Inflammatory macrophage treated with lipopolysaccharide for 1 hour (primary cell): ENCODE measurements around the gene PCBP3.
"Not testable (repeated sequence)": the region's sequence is repeated elsewhere in the genome, so short reads cannot be mapped to it uniquely, and the experiment has no call there.

Source experiments
- DNase-seq, 2 donors: peaks; one replicate each; pipeline ENCODE4 v3.0.0-alpha.2; 2020 to 2022

The PCBP3 gene

DNA sequence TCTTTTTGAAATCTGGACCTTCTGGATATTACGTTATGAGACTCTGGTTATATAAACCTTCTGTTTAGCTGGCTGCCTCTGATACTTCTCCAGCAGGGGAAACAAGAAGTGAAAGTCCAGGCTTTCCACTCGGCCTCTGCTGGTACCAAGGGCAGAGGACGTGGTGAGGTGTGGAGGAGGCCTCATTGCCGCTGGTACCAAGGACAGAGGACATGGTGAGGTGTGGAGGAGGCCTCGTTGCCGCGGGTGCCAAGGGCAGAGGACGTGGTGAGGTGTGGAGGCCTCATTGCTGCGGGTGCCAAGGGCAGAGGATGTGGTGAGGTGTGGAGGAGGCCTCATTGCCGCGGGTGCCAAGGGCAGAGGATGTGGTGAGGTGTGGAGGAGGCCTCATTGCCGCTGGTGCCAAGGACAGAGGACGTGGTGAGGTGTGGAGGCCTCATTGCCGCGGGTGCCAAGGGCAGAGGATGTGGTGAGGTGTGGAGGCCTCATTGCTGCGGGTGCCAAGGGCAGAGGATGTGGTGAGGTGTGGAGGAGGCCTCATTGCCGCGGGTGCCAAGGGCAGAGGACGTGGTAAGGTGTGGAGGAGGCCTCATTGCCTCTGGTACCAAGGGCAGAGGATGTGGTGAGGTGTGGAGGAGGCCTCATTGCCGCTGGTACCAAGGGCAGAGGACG is 242.5 kb downstream of the PCBP3 start:
- peak in 1 of 2 donors; percentile 20 for DNase-seq

DNA sequence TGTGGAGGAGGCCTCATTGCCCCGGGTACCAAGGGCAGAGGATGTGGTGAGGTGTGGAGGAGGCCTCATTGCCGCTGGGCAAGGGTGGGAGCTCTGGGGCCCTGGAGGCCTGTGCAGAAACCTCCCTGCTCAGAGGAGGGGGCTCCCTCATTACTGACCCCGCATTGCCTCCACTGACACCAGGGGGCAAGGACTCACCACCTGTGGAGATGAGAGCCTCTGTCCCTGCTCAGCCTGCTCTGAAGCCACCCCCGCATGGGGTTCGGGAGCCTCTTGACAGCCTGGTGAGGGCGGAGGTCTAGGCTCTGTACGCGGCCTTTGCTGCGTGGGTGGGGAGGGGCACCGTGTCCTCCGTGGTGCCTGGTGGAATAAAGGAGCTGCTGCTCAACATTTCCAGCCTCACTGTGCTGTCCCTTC is 243.1 kb downstream of the PCBP3 start:
- DNase-seq: no peak

DNA sequence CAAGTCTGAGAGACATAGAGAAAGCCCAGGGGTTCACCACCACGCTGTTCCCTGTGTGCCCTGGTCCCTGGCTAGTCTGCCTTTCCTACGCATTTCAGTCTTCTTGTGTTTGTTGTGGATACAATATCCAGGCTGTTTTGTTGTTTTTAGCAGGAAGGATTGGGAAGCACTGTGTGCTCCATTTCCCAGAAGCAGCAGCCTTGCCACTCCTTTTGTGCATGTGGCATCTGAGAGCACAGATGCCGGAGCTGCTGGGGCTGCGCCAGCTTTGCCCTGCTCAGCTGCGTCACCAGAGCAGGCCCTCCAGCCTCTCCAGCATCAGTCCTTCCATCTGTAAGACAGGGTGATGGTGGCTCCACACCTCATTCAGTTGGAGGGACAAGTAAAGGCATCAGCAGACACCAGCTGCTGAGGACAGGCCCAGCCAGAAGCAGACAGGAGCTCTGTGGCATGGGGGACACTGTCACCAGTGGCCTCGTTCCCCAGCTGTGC is 243.6 kb downstream of the PCBP3 start:
- no peak for DNase-seq

DNA sequence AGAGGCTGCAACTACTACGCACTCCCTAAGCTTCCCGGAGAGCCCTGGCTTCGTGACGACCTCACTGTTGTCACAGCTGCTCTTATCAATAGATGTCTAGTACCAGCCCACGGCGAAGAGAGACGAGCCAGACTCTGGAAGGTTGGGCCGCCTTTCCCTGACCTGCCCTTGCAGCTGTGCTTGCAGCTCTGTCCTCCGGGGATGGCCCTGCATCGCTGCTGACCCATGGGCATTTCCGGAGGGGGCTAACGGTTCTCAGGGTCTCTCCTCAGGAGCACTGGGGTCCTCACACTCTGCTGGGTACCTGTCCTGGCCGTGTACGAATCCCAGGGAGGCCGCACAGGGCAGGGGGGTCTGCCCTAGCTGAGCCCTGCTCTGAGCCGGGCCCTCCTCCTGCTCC is 244.3 kb downstream of the PCBP3 start:
- no peak for DNase-seq

DNA sequence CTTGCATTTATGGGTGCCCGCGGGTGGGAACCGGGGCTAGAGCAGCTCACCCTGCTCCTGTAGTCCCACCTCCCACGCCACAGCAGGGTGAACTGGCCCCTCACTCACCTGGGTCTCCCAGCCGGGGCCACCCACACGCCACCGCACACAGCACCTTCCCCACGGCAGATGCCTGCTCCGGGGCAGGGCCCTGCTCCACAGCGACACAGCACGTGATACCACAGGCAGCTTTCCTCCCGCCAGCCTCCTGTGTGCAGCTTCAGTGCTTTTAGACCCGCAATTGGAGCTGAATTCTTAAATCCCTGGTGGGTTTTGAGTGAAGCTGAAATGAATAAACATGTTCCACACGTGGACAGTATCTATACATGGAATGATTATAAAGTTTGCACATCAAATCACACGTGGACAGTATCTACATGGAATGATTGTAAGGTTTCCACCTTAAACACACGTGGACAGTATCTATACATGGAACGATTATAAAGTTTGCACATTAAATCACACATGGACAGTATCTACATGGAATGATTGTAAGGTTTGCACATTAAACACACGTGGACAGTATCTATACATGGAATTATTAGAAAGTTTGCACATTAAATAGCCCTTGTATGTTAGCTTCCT is 245.0 kb downstream of the PCBP3 start:
- DNase-seq: no peak

DNA sequence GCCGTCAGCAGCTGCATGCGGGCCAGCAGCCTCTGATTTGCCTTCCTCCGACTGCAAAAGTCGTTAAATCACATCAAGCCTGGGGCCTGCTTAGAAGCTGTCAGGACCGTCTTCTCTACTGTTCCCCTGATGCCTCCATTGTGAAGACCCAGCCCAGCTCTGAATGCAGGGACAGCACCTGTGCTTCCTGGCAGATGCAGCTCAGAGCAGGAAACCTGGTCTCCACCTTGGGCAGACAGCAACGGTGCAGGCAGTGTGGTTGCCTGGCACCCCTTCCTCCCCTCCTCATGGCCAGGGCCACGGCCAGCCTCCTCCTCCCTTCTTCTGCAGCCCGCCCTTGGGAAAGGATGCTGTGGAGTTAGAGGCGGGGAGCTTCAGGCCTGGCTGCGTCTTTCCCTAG is 245.7 kb downstream of the PCBP3 start:
- DNase-seq: no peak

DNA sequence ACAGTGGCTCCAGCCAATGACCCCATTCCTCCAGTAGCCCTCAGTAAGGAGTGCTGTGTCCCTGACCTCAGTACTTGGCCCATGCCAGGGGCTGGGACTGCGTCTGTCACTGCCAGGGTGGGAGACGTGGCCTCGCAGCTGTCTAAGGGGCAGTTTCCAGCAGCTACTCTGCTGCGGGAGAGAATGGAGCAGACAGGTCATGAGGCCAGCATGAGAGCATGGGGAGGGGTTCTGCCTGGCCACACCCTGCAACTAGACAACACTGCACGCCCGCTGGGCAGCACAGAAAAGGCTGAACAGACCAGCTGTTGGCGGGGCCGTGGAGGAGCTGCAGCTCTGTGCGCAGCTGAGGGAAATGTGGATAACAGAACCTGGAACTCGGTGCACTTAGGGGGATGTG is 246.4 kb downstream of the PCBP3 start:
- DNase-seq: no peak

DNA sequence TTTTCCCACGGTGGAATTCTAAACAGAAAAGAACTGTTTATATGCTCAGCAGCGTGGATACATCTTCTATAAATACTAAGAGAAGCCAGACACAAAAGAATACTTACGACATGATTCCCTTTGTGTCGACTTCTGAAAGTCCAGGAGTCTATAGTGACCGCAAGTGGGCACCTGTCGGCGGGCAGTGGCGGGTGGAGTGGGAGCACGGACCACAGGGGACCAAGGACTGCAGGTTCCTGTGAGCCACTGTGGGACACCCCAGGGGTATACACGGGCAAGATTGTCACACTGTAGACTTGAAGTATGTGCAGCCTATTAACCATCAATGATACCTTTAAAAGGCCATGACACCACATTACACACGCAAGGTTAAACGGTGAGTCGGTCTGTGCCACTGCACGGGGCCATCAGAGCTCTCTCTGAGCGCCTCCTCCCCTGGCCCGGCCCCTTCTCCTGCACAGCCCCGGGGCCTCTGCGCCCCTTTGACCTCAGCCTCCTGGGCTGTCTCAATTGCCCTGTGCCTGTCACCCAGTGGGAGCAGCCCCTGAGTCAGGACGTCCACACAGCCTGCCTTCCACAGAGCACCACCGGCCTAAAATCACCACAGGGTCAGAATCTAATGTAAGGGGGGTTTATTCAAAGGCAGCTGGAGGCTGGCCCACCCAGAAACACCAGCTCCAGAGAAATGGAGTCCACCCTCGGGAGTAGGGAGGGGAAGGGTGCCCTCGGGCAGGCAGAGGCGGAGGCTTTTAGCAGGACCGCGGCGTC is 248.0 kb downstream of the PCBP3 start:
- no peak for DNase-seq

DNA sequence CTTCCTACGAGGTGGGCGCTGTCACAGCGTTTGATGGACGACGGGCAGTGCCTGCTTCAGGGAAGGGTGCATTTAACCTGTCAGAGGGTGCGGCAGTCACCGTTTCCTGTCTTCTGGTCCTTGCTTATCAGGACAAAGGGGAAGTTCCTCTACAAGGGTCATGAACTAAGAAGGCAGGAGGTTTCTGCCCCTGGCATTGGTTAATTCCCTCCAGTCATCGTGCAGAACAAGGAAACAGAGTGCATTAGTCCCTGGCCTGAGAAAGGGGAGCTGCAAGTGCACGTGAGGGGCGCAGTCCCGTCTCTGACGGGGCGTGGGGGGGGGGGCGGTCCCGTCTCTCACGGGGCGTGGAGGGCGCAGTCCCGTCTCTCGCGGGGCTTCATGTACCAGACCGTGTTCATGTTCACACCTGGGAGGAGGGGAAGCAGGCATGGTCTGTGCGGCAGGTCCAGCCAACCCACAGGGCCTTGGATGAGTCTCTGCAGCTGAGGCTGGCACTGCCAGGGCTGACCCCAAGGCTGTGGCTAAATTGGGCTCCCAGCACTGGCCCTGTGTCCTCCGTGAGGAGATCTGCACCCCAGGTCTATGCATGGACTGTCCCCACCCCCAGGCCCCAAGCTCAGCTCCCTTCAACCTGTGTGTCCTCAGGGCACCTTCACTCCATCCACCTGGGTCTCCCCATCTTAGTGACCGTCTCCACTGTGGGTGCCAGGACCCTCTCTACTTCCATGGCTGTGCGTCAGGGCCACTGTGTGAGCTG is 248.8 kb downstream of the PCBP3 start:
- DNase-seq: peak; percentile 25 to 35

DNA sequence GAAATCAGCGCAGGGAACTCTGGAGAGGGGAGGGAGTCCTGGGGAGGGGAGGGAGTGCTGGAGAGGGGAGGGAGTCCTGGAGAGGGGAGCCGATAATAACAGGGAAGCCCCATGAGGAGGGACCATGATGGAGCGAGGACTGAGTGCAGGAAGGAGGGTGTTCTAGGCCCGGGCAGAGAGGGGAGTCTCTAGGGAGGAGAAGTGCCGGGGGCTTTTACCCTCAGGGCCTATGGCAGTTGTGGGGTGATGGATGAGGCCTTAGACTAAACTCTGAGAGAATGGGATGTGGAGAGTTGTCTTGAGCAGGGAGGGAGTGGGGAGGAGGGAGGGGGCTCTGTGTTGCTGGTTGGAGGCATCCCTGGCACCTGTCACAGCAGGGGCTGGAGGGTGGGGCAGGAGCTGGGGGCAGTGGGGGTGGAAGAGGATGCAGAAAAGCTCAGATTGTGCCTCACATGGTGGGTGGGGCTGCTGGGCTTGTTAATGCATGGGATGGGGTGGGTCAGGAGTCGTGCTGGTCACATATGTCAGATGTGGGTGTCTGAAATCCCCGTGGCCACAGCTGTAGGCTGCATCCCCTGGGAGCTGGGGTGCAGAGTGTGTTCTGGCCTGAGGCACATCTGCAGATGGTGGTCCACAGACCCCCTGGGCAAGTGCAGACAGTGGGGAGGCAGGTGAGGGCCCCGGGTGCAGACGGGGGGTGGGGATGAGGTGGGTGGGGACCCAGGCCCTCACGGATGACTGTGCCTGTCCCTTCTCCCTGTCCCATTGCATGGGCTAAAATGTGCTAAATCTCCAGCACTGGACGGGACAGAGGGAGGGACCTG is 249.6 kb downstream of the PCBP3 start:
- no peak for DNase-seq

DNA sequence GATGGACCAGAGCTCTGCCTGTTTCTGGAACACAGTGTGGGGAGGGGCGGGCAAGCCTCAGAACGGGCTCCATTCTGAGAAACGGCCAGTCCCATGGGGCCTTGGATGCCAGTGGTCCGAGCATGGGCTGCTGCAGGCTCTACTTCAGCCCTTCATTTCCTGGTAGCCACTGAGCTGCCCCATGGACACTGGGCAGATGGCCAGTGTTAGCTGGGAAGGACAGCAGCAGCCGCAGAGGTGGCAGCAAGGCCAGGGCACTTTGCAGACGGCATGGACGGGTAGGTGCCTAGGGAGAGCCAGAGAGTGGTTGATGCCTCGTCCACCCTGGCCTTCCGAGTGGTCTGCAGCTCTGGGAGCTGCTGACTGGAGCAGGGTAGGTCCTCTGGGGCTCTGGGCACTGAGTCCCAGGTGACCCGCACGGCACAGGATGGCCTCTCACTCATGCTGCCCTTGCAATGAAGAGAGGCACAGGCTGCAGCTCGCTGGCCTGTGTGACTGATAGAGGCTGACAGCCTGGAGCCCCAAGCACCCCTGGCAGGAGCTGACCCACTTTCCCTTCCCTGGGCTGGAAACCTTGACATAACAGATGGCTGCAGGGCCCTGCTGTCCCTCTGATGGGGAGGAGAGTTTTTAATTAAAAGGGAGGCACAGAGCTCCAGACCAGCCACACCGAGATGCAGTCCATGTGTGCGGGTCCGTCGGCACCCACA is 250.4 kb downstream of the PCBP3 start:
- DNase-seq: no peak

DNA sequence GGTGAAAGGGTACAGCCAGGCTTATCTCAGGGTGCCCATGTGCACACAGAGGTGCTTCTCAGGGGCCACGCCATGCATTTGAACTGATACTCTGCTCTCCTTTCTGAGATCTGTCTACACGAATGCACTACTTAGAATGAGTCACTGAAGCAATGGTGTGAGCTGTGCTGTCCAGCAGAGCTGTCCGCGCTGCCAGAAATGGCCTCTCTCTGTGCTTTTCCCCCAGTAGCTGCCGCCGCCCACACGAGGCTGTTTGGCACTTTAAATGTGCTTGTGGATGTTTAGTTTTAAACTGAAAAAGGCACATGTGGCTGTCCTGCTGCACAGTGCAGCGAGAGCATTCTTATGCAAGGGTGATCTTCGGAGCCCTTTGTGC is 250.9 kb downstream of the PCBP3 start:
- DNase-seq: no peak

DNA sequence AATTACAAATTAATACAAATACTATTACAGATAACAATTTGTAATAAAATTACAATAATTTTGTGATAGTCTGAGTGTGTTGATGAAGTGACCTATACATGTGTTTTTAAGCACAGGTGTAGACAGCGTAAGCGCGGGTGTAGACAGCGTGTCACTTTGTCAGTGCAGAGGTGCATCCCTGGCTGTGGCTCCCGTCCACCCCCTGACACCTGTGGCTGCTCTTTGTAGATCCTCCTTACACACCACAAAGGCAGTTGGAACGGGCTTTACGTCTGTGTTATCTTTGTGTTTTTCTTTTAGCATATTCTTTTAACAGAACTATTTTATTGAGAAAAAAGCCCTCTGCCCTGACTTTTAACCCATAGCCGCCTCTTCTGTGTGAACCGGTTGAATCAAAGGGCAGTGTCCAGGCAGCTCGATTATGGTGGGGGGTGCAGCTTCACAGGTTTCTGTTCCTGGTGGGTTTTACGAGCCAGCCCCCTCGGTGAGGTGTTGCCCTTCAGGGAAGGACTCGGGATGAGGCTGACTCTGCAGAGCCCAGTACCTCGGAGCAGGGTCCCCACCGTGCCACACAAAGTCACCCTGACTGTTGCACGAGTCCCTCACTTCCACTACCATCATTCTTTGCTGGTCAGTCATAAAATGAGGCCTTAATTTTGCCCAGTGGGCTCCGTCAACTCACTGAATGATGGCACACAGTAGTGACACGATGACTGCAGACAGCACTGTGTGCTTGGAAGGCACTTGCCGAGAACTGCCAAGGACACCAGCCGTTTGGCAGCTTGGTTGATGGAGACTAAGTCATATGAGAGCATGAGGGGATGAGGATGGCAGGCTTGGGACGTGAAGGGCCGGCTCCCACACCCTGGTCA is 251.6 kb downstream of the PCBP3 start:
- no peak for DNase-seq

DNA sequence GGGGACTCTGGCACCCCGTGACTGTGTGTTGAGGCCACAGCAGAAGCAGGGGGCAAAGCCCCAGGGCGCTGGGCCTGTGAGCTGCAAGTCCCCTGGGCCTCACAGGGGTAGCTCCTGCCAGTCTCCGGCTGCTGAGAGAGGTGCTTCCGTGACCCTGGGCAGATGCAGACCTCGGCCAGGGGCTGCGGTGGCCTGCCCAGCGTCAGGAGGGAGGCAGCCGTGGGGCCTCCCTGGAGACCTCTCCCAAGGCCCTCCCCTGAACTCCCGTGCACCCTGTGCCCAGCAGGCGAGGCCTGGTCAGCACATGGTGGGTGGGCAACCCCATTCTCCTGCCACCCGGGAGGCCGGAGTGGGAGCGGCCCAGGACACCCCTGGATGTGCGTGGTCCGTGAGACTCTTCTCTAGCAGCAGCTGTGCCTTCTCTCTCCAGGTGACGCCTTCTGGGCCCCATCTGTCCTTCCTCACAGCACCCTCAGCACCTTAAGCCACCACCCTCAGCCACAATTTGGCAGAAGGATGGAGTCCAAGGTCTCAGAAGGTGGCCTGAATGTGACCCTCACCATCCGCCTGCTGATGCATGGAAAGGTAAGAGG is 252.3 kb downstream of the PCBP3 start:
- no peak for DNase-seq

DNA sequence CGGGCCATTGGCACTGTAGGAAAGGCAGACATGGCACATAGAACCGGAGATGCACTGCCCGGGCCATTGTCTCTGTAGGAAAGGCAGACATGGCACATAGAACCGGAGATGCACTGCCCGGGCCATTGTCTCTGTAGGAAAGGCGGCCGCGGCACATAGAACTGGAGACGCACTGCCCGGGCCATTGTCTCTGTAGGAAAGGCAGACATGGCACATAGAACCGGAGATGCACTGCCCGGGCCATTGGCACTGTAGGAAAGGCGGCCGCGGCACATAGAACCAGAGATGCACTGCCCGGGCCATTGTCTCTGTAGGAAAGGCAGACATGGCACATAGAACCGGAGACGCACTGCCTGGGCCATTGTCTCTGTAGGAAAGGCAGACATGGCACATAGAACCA is 252.9 kb downstream of the PCBP3 start:
- DNase-seq: not testable (repeated sequence)

DNA sequence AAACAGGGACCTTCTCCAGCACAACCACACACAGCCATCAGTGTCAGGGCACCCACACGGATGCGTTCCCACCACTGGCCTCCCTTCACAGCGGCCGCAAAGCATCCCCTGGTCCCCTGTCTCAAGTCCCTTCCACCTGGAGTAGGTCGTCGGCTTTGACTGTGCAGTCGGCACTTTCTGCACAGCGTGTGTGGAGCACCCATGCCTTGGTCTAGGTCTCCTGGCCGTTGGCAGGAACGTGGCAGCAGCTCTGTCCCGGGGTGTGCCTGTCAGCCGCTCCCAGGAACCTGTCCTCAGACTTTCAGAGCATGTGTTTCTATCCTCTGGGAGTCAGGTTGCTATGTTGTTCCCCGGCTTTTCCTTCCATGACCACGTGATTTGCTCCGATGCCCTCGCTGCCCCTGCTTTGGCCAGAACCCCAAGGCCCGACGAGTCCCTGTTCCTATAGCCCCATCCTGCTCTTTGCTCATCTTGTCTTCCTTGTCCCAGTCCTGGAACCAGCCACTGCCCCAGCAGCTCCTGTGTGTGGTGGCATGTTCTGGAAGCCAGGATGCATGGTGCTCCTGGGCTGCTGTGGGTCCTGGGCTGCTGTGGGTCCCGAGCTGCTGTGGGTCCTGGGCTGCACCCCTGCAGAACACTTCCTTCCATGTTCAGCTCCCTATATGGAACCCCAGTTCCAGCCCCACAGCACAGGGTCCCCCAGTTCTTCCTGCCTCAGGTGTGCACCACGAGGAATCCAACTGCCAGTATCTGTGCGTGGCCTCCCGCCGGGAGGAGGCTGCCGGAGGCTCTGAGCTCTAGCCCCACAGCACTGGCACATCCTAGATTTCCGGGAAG is 253.9 kb downstream of the PCBP3 start:
- DNase-seq: no peak

DNA sequence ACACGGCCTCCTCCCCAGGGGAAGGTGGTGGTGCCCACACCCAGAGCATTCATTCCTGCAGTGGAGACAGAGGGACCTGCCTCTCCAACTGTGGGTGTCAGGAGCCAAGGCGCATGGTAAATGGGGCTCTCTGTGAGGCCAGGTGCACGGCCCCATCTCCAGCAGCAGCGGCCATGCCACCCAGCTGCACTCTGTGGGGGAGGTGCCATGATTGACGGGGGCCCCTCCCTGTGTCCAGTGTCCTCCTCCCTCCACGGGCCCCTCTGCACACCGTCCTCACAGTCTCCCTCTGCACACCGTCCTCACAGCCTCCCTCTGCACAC is 254.5 kb downstream of the PCBP3 start:
- no peak for DNase-seq

DNA sequence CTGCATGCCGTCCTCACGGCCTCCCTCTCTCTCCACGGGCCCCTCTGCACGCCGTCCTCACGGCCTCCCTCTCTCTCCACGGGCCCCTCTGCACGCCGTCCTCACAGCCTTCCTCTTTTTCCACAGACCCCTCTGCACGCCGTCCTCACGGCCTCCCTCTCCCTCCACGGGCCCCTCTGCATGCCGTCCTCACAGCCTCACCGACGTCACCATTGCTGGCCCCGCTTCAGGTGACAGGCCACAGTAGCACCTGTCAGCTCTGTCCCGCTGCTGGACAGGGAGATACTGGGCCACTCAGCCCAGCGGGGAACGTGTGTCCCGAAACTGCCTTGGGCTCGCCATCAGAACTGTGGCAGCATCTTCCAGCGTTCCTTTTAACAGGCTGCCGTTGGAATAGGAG is 255.3 kb downstream of the PCBP3 start:
- DNase-seq: no peak

DNA sequence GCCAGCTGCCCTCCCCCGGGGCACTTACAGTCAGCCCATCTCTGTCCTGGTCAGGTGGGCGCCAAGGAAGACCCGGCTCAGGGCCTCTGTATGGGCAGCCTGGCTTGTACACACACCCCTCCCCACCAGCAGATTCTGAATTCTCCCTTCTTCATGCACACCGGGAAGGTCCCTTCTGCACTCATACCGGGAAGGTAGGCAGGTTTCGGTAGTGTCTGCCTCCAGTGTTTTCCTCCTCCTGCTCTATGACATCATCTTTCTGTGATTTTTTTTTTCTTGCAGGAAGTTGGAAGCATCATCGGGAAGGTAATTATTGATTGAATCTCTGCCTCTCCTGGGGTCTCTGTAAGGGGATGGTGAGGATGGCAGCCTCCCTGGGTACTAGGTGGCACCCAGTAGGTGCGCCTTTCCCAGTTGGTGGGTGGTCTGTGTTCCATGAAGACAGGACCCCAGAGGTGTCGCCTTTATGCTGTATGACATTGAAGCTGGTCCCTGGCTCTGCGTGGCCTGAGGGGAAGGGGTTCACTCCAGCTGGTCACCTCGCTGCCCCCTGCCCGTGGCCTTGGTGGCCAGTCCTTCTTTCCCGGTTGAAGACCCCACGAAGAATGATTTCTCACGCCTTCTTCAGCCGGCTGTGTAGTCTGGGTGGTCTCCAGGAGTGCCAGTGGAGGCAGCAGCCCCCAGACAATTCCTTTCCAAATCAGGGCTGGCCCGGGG is 255.9 kb downstream of the PCBP3 start:
- DNase-seq: no peak
